ENCODE measurements around the gene TCERG1L.
"Not testable (repeated sequence)": the region's sequence is repeated elsewhere in the genome, so short reads cannot be mapped to it uniquely, and the experiment has no call there.

Gene TCERG1L

GRCh38 chr10:131158695-131159094 lies 152.8 kb downstream of the TCERG1L start:
- no peak for DNase-seq

GRCh38 chr10:131157899-131158298 lies 153.6 kb downstream of the TCERG1L start:
- no peak for DNase-seq

GRCh38 chr10:131155876-131156230 lies 155.7 kb downstream of the TCERG1L start:
- DNase-seq: no peak

GRCh38 chr10:131155218-131155875 lies 156.2 kb downstream of the TCERG1L start:
- no peak for DNase-seq

GRCh38 chr10:131154306-131155025 lies 157.1 kb downstream of the TCERG1L start:
- DNase-seq: no peak

GRCh38 chr10:131152456-131152855 lies 159.1 kb downstream of the TCERG1L start:
- not testable (repeated sequence) for DNase-seq

GRCh38 chr10:131150126-131150525 lies 161.4 kb downstream of the TCERG1L start:
- DNase-seq: no peak

GRCh38 chr10:131149586-131149985 lies 161.9 kb downstream of the TCERG1L start:
- DNase-seq: no peak

GRCh38 chr10:131149111-131149510 lies 162.4 kb downstream of the TCERG1L start:
- DNase-seq: no peak

- no peak for DNase-seq
Measured at GRCh38 chr10:131148270-131148669, 163.3 kb downstream of the TCERG1L start.

- no peak for DNase-seq
Measured at GRCh38 chr10:131147301-131147975, 164.1 kb downstream of the TCERG1L start.

- no peak for DNase-seq
Measured at GRCh38 chr10:131146790-131147189, 164.7 kb downstream of the TCERG1L start.

GRCh38 chr10:131145756-131146155 lies 165.8 kb downstream of the TCERG1L start:
- no peak for DNase-seq

GRCh38 chr10:131144711-131145375 lies 166.7 kb downstream of the TCERG1L start:
- no peak for DNase-seq

GRCh38 chr10:131144196-131144595 lies 167.3 kb downstream of the TCERG1L start:
- no peak for DNase-seq

- no peak for DNase-seq
Measured at GRCh38 chr10:131143425-131144165, 167.9 kb downstream of the TCERG1L start.

GRCh38 chr10:131142517-131143380 lies 168.8 kb downstream of the TCERG1L start:
- no peak for DNase-seq

- no peak for DNase-seq
Measured at GRCh38 chr10:131141645-131142516, 169.6 kb downstream of the TCERG1L start.

GRCh38 chr10:131141207-131141606 lies 170.3 kb downstream of the TCERG1L start:
- DNase-seq: no peak

GRCh38 chr10:131140606-131141005 lies 170.9 kb downstream of the TCERG1L start:
- no peak for DNase-seq

- DNase-seq: no peak
Measured at GRCh38 chr10:131137223-131137622, 174.3 kb downstream of the TCERG1L start.

Data from amniotic stem cell (primary cell).